KMS-11 (cell line): ENCODE data around the gene UNC13B.

Experiments
- H2AFZ ChIP-seq: fragments of 200-600 bp; sonication (generic); 2 replicates; pipeline ENCODE4 v1.6.1; 2016; ENCODE audit warnings: antibody characterized with exemption, mixed run types, low read depth
- H3K27ac ChIP-seq: fragments of 200-600 bp; sonication (generic); 2 replicates; pipeline ENCODE4 v1.6.1; 2016; ENCODE audit warnings: mild to moderate bottlenecking, mixed run types
- H3K27me3 ChIP-seq: fragments of 200-600 bp; sonication (generic); 2 replicates; pipeline ENCODE4 v1.6.1; 2017; ENCODE audit warnings: mild to moderate bottlenecking, low read depth, mixed run types, moderate library complexity; ENCODE audit not compliant: insufficient read depth
- H3K36me3 ChIP-seq: fragments of 200-600 bp; sonication (generic); 2 replicates; pipeline ENCODE4 v1.6.1; 2017; ENCODE audit warnings: mild to moderate bottlenecking, mixed run types; ENCODE audit not compliant: insufficient read depth
- H3K4me1 ChIP-seq: fragments of 200-600 bp; sonication (generic); 2 replicates; pipeline ENCODE4 v1.6.1; 2016; ENCODE audit warnings: mild to moderate bottlenecking, low read depth, mixed run types; ENCODE audit not compliant: poor library complexity, severe bottlenecking
- H3K4me2 ChIP-seq: fragments of 200-600 bp; sonication (generic); 2 replicates; pipeline ENCODE4 v1.7.0; 2016; ENCODE audit warnings: mild to moderate bottlenecking, mixed run types
- H3K4me3 ChIP-seq: fragments of 200-600 bp; sonication (generic); IDR thresholded peaks from 2 replicates; pipeline ENCODE4 v1.6.1; 2017; ENCODE audit warnings: low read depth, low read length, mixed read lengths; ENCODE audit not compliant: insufficient read depth
- H3K79me2 ChIP-seq: fragments of 200-600 bp; sonication (generic); 2 replicates; pipeline ENCODE4 v1.6.1; 2016; ENCODE audit warnings: low read depth, mixed run types; ENCODE audit not compliant: insufficient read depth
- H3K9ac ChIP-seq: fragments of 200-600 bp; sonication (generic); 2 replicates; pipeline ENCODE4 v1.6.1; 2016; ENCODE audit warnings: mild to moderate bottlenecking, mixed run types
- H4K20me1 ChIP-seq: fragments of 200-600 bp; sonication (generic); 2 replicates; pipeline ENCODE4 v1.6.1; 2016; ENCODE audit warnings: mild to moderate bottlenecking, mixed run types; ENCODE audit not compliant: insufficient read depth
- TF ChIP-seq, protein P1 (sequence below): fragments of 200-600 bp; sonication (generic); conservative IDR thresholded peaks from 2 replicates; pipeline ENCODE4 v1.6.1; 2017; ENCODE audit warnings: low read depth, mild to moderate bottlenecking, antibody characterized with exemption, low read length, moderate library complexity, mixed read lengths

The UNC13B gene

DNA sequence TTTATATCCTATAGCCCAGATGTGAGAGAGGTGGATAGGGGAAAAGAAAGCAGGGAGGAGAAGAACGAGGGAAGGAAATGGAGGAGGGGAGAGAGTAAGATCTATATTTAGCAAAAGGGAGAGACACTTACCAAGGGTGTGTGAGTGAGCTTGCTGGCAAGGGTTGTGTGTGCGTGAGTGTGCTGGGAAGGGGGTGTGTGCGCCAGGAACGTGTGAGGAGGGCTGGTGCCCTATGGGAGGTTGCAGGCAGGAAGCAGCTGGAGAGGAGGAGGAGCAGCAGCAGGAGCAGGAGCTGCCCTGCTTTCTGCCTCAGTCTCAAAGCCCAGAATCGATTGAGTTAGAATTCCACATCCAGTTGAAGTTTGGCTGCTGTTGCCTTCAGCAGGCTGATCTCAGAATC is 179.8 kb downstream of the UNC13B start:
- no peaks in the 10 kb centered on the region for H3K79me2 ChIP-seq
- no peak overlapping the region for H2AFZ ChIP-seq
- H3K4me2 ChIP-seq, result no peak overlapping the region
- no peaks in the 10 kb centered on the region for H4K20me1 ChIP-seq
- no peak overlapping the region for H3K4me3 ChIP-seq
- H3K4me1 ChIP-seq, result no peaks in the 10 kb centered on the region
- TF ChIP-seq, protein P1, sequence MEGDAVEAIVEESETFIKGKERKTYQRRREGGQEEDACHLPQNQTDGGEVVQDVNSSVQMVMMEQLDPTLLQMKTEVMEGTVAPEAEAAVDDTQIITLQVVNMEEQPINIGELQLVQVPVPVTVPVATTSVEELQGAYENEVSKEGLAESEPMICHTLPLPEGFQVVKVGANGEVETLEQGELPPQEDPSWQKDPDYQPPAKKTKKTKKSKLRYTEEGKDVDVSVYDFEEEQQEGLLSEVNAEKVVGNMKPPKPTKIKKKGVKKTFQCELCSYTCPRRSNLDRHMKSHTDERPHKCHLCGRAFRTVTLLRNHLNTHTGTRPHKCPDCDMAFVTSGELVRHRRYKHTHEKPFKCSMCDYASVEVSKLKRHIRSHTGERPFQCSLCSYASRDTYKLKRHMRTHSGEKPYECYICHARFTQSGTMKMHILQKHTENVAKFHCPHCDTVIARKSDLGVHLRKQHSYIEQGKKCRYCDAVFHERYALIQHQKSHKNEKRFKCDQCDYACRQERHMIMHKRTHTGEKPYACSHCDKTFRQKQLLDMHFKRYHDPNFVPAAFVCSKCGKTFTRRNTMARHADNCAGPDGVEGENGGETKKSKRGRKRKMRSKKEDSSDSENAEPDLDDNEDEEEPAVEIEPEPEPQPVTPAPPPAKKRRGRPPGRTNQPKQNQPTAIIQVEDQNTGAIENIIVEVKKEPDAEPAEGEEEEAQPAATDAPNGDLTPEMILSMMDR, result no peak
- H3K27ac ChIP-seq, result no peak overlapping the region
- no peaks in the 10 kb centered on the region for H3K36me3 ChIP-seq
- H3K27me3 ChIP-seq, result no peaks in the 10 kb centered on the region
- H3K9ac ChIP-seq, result no peak overlapping the region

DNA sequence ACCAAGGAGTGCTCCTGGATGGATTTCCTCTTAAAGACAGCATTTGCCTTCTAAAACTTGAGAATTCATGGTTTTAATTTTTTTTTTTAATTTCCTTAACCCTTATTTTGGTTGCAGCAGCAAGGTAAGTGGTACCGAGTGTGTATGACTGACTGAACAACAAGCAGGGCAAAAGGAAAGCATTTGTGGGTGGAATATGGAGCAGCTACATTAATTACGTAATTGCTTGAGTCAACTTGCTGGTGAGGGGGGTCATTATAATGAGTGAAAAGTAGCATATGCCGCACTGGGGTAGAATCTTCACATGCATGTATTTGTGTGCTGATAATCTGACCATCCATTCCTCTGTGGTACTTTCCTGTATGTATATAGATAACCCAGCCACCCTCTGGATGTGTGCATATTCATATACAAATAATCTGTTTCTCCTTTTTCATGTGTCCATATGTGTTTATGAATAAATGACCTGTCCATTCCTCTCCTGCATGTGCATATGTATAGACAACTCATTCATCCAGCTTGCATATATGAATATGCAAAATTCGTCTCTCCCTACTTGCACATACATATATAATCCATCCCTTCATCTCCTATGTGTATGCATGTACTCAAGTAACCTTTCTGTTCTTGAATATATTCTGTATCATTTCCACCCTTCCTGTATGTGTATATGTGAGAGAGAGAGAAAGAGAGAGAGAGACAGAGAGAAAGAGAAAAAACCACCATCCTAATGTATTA is 180.6 kb downstream of the UNC13B start:
- no peak overlapping the region for H3K9ac ChIP-seq
- H3K4me2 ChIP-seq, result no peak overlapping the region
- no peak overlapping the region for H3K4me3 ChIP-seq
- no peaks in the 10 kb centered on the region for H4K20me1 ChIP-seq
- H3K4me1 ChIP-seq, result no peaks in the 10 kb centered on the region
- TF ChIP-seq, protein P1, result no peak
- H3K36me3 ChIP-seq, result no peaks in the 10 kb centered on the region
- H3K79me2 ChIP-seq, result no peaks in the 10 kb centered on the region
- no peaks in the 10 kb centered on the region for H3K27me3 ChIP-seq
- no peak overlapping the region for H3K27ac ChIP-seq
- H2AFZ ChIP-seq, result no peak overlapping the region

DNA sequence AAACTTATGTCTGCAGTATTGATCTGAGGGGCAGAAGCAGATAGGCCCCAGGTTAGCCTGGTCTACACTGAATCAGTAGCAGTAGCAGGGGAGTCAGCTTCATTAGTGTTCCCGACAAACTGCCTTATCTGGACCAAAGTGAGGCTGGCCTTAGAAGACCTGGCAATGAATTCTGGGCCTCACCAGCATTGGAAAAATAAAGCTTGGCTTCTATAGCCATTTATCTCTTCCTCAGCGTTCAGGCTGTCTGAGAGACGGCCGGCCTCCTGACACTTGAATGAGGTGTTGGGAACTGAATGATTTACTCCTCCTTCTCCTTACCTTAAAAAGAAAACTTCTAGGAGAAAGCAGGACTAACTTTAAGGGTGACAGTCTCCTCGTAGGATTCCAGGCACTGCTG is 186.3 kb downstream of the UNC13B start:
- H4K20me1 ChIP-seq, result no peaks in the 10 kb centered on the region
- no peak overlapping the region for H3K4me3 ChIP-seq
- H2AFZ ChIP-seq, result no peak overlapping the region
- no peaks in the 10 kb centered on the region for H3K36me3 ChIP-seq
- H3K4me2 ChIP-seq, result no peak overlapping the region
- TF ChIP-seq, protein P1, result no peak
- H3K27ac ChIP-seq, result no peak overlapping the region
- H3K4me1 ChIP-seq, result no peaks in the 10 kb centered on the region
- H3K9ac ChIP-seq, result no peak overlapping the region
- no peaks in the 10 kb centered on the region for H3K79me2 ChIP-seq
- no peaks in the 10 kb centered on the region for H3K27me3 ChIP-seq

DNA sequence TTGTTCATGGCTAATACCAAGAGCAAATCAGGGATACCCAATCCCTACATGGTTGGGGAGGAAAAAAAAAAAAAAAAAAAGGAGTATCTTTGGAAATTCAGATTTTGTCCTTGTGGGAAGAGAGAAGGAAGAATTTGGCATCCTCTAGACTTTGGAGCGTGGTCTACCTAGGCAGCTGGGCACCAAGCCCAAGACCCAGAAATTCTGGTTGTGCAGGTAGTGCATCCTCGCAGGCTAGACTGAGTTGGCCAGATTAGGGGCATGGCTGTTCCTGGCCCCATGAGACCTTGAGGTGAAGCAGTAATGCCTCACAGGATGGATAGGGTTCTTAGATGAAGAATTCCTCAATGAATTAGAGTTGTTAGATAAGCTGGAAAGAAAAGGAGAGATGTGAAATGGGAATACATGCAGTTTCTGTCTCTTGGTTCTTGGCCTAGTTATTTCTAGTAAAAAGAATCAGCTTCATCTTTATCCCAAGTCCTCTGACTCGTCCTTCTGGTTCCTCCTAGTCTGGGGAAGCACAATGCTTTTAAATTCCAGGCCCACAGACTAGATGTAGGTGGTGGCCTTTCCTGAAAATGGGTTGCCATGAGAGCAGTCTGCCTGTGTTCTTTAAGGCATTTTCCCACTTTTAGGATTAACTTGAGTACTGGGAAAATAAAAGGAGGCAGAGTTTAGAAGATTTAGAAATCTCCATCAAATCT is 187.6 kb downstream of the UNC13B start:
- no peaks in the 10 kb centered on the region for H4K20me1 ChIP-seq
- no peaks in the 10 kb centered on the region for H3K4me1 ChIP-seq
- no peak overlapping the region for H3K9ac ChIP-seq
- no peak overlapping the region for H2AFZ ChIP-seq
- H3K36me3 ChIP-seq, result no peaks in the 10 kb centered on the region
- H3K27ac ChIP-seq, result no peak overlapping the region
- H3K27me3 ChIP-seq, result no peaks in the 10 kb centered on the region
- H3K79me2 ChIP-seq, result no peaks in the 10 kb centered on the region
- H3K4me3 ChIP-seq, result no peak overlapping the region
- no peak overlapping the region for H3K4me2 ChIP-seq
- TF ChIP-seq, protein P1, result no peak
